GM12878 (cell line): Measurements from ENCODE around the gene CEP68. TPM values are rescaled to one million over a fixed set of nuclear protein-coding genes. Genes with fewer than 3 reads are reported as not detected.

ENCODE experiments used
- ATAC-seq: fragments of 200-7000 bp; cut with Tn5 transposase; 3 replicates; pipeline ENCODE4 v1.9.1; 2020; ENCODE audit warnings: mild to moderate bottlenecking, moderate library complexity
- BruUV-seq: library from RNA; stranded (reverse); fragments of 400-500 nt; replicated peaks from 2 replicates; lab custom pipeline; 2021; lab: Mats Ljungman, UMichigan
- CTCF ChIA-PET: fragments of 300-600 bp; sonication (Branson Sonifier 250); formaldehyde crosslinking; extraction: SDS; loops from one replicate; lab custom pipeline; 2021; ENCODE audit warnings: inconsistent platforms; lab: Yijun Ruan, JAX
- POLR2A ChIA-PET: fragments of 350-600 bp; formaldehyde crosslinking; extraction: SDS; loops from one replicate; lab custom pipeline; 2021; ENCODE audit warnings: inconsistent platforms; lab: Charles Lee
- RAD21 ChIA-PET: fragments of 300-600 bp; sonication (Branson Sonifier 250); formaldehyde crosslinking; loops from one replicate; lab custom pipeline; 2023; ENCODE audit warnings: antibody characterized with exemption; ENCODE audit not compliant: unreplicated experiment; lab: Charles Lee
- SMC1A ChIA-PET: fragments of 300-600 bp; sonication (Branson Sonifier 250); formaldehyde crosslinking; loops from one replicate; lab custom pipeline; 2023; ENCODE audit not compliant: unreplicated experiment, uncharacterized antibody; lab: Charles Lee
- DNase-seq: peaks from one replicate; pipeline ENCODE4 v3.0.0-alpha.2; 2011; ENCODE audit warnings: low read depth, low spot score
- FAIRE-seq: peaks from 3 replicates; lab custom pipeline; 2011; peaks lifted over from hg19 to GRCh38; lab: Jason Lieb, UNC
- H2AFZ ChIP-seq: 2 replicates; pipeline ENCODE4 v1.6.0; 2011; ENCODE audit warnings: low read depth, low read length, control low read depth; ENCODE audit not compliant: control insufficient read depth
- H3K27ac ChIP-seq: 2 replicates; pipeline ENCODE4 v1.5.1; 2011; ENCODE audit warnings: control low read depth; ENCODE audit not compliant: control insufficient read depth, insufficient read depth
- H3K27me3 ChIP-seq, 2 experiments: replicated peaks in 1 of 2; 2 replicates each; pipeline versions ENCODE4 v1.6.0 to v1.6.1; 2011; ENCODE audit warnings: low read length in 1 of 2; ENCODE audit not compliant: control insufficient read depth in 2 of 2, insufficient read depth in 2 of 2
- H3K36me3 ChIP-seq, 2 experiments: 2 replicates each; pipeline ENCODE4 v1.5.1; 2011; ENCODE audit warnings: low read length in 1 of 2; ENCODE audit not compliant: control insufficient read depth in 2 of 2, insufficient read depth in 2 of 2
- H3K4me1 ChIP-seq: 2 replicates; pipeline ENCODE4 v1.6.1; 2011; ENCODE audit warnings: mild to moderate bottlenecking, low read length, moderate library complexity, mixed read lengths; ENCODE audit not compliant: control insufficient read depth, insufficient read depth
- H3K4me2 ChIP-seq: 2 replicates; pipeline ENCODE4 v1.6.0; 2011; ENCODE audit warnings: control low read depth; ENCODE audit not compliant: control insufficient read depth, insufficient read depth
- H3K4me3 ChIP-seq: fragments of 200-600 bp; sonication (generic); 2 replicates; pipeline ENCODE4 v1.5.1; 2016
- H3K79me2 ChIP-seq: 2 replicates; pipeline ENCODE4 v1.6.0; 2011; ENCODE audit warnings: low read length; ENCODE audit not compliant: control insufficient read depth, insufficient read depth
- H3K9ac ChIP-seq: 2 replicates; pipeline ENCODE4 v1.8.0; 2011; ENCODE audit warnings: low read length, control low read depth, mixed read lengths; ENCODE audit not compliant: control insufficient read depth, insufficient read depth
- H3K9me3 ChIP-seq: replicated peaks from 3 replicates; pipeline ENCODE4 v1.5.1; 2011; ENCODE audit warnings: mild to moderate bottlenecking, low read length; ENCODE audit not compliant: control insufficient read depth, insufficient read depth
- H4K20me1 ChIP-seq: 2 replicates; pipeline ENCODE4 v1.6.0; 2011; ENCODE audit not compliant: control insufficient read depth, insufficient read depth
- CTCF ChIP-seq, 3 experiments: IDR thresholded peaks in 2 of 3; conservative IDR thresholded peaks in 1 of 3; 2 replicates each; pipeline ENCODE4 v1.5.1; 2011; ENCODE audit warnings: low read depth in 3 of 3, low read length in 3 of 3, mild to moderate bottlenecking in 3 of 3, control low read depth in 2 of 3, moderate library complexity in 2 of 3, inconsistent platforms in 1 of 3, mixed read lengths in 1 of 3; ENCODE audit not compliant: control insufficient read depth in 2 of 3, insufficient read depth in 1 of 3; ENCODE audit errors: extremely low read depth in 1 of 3
- POLR2A ChIP-seq: IDR thresholded peaks from 2 replicates; pipeline ENCODE4 v1.6.1; 2011; ENCODE audit warnings: low read depth, mild to moderate bottlenecking, low read length
- WRNIP1 ChIP-seq: IDR thresholded peaks from 2 replicates; pipeline ENCODE4 v1.6.1; 2011; ENCODE audit warnings: low read depth, low read length, improper control_type of control experiment, borderline replicate concordance
- whole genome bisulfite sequencing: methylation state at CpG from one replicate; pipeline ENCODE4 v1.1.6; 2016; ENCODE audit warnings: low lambda C conversion rate; ENCODE audit not compliant: insufficient replicate concordance, insufficient coverage; ENCODE audit errors: missing lambda C conversion rate; 5-methylcytosine and 5-hydroxymethylcytosine counted together
- in situ Hi-C: fragments of 300-500 bp; cut with MboI; formaldehyde crosslinking; loops from 9 replicates; pipeline ENCODE4 v1.14.3; 2018; ENCODE audit warnings: mixed read lengths
- intact Hi-C: fragments of 100-400 bp; cut with micrococcal nuclease; formaldehyde crosslinking; loops from one replicate; pipeline ENCODE4 v1.14.2; 2022; ENCODE audit not compliant: unreplicated experiment
- polyA plus RNA-seq, 11 experiments: library from polyadenylated mRNA; depleted of rRNA in 4 of 11; unstranded in 6 of 11; stranded (reverse) in 5 of 11; fragments of >200 nt; fragmentation: Nextera tagmentation in 4 of 11; fragmentation: Illumina TruSeq in 1 of 11; extraction: Ambion mirVana in 4 of 11; extraction: Trizol in 1 of 11; gene quantifications; 1 replicate in 1 of 11; 2 replicates in 10 of 11; pipeline versions ENCODE4 v1.2.1 to v1.2.3, GENCODE V29; 2011 to 2016; ENCODE audit warnings: inconsistent platforms in 2 of 11, missing spikeins in 2 of 11, low read depth in 1 of 11
- total RNA-seq, 4 experiments: library from RNA; depleted of rRNA in 3 of 4; stranded (reverse); fragments of >200 nt in 3 of 4; fragmentation: Illumina TruSeq in 1 of 4; extraction: Trizol in 1 of 4; gene quantifications; 2 replicates each; pipeline versions ENCODE4 v1.2.1 to v1.2.3, GENCODE V29; 2013 to 2021

The CEP68 gene
- total and polyA plus RNA-seq, 10 of the 15 experiments (the other 5 are each of a cell fraction or from before 2014, with no cell fraction given): 1.1 to 11.1 (median 7.4) TPM

- H4K20me1 ChIP-seq: no peaks in the 10 kb centered on the region
- H3K4me3 ChIP-seq: no peak overlapping the region
- intact Hi-C loops (no loop called here), in situ Hi-C loops (loop anchor here (5.0 kb wide), 2 partner anchors 116 to 491 kb away; no protein-coding TSS in a partner anchor)
- no peak overlapping the region; the same call in 1 of the 2 replicates for H3K27ac ChIP-seq
- RAD21 ChIA-PET: no interaction called here
- BruUV-seq: no TSS peak
- TF ChIP-seq WRNIP1: no peak
- TF ChIP-seq POLR2A: peak; percentile 48
- TF ChIP-seq CTCF (IDR thresholded peaks at IDR 0.05 in 2 of 3, conservative IDR thresholded peaks at IDR 0.05 in 1 of 3; ENCODE audit: control insufficient read depth in 2 of 3, extremely low read depth in 1 of 3, insufficient read depth in 1 of 3, low read depth in 3 of 3, low read length in 3 of 3): peak in 1 of 3 experiments; percentile 26; a peak in 2 of 6 replicates
- H3K9me3 ChIP-seq: no peaks in the 10 kb centered on the region
- SMC1A ChIA-PET: interaction anchor here (0.7 to 1.3 kb wide), 3 partner anchors 14 to 120 kb away, joined by 3 to 5 read pairs (median 4); no protein-coding TSS in a partner anchor
- no peak for DNase-seq
- CTCF ChIA-PET: interaction anchor here (0.8 to 1.1 kb wide), 4 partner anchors 41 to 154 kb away, joined by 3 to 6 read pairs (median 4); no protein-coding TSS in a partner anchor
- ATAC-seq: peak; percentile 19
- 82% methylated on average over 14 of the region's 14 CpGs for WGBS
- H3K4me2 ChIP-seq: no peak overlapping the region
- peaks cover 10 to 24% of the 10 kb centered on the region in 2 experiments for H3K36me3 ChIP-seq
- H3K9ac ChIP-seq: no peak overlapping the region
- no peak for FAIRE-seq
- peaks cover 10% of the 10 kb centered on the region for H3K4me1 ChIP-seq
- H3K27me3 ChIP-seq: no peaks in the 10 kb centered on the region
- POLR2A ChIA-PET: no interaction called here
- no peaks in the 10 kb centered on the region; the same call in 1 of the 2 replicates for H3K79me2 ChIP-seq
- H2AFZ ChIP-seq: no peak overlapping the region
These were observed 15.4 kb downstream of the CEP68 start for GRCh38 chr2:65071499-65072180.
